Effector CD4-positive, alpha-beta T cell (primary cell): ENCODE measurements around the gene FAM135A.

Experiments used
- DNase-seq: peaks from one replicate; pipeline ENCODE4 v3.0.0-alpha.2; 2020
- total RNA-seq: gene quantifications from one replicate; lab custom pipeline; 2026; lab: John Stamatoyannopoulos, UW

Gene FAM135A
- total RNA-seq = 15.0 reads per million, percentile 40 among the genes with 10 or more reads in this experiment

DNA sequence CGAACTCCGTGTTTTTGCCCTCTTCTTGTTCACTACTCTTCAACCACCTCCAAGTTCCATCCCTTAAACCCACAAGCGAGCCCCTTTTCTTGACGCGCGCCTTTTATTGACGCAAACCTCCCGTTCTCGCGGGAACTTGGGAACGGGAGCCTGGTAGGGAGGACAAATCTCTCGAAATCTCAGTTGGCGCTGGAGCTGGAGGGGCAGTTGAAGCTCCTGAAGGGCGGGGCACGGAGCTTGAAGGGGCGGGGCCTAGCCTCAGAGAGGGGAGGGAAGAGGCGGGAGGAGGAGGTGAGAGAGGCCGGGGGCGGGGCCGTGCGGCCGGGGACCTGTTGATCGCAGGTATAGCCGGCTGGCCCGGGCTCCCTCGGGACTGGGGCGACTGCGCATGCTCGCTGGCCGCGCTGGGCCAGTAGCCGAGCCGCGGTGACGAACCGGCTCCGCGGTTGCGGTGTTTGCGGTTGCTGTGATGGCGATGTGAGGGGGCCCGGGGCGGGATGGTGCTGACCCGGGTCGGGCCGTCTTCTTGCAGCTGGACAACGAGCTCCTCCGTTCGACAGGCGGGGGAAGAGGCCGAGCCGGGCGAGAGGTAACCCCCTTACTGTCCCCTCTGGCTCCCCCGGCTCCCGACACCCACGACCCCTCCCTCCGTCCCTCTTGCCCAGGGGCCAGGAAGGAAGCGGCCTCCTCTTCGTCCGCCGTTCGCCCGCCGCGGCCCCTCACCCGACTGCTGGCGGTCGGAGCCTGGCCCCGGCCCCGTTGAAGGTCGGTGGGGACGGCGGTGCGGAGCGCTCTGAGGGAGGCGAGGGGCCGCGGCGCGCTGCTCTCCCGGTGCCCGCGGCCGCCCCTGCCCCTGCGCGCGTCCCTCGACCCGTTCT, at the start of gene FAM135A:
FAM135A (plus strand) TSS at position 395 of the 878 bp plus-strand sequence. CDS start 14,835 bp downstream, outside the sequence.
- peak; percentile 87 for DNase-seq

DNA sequence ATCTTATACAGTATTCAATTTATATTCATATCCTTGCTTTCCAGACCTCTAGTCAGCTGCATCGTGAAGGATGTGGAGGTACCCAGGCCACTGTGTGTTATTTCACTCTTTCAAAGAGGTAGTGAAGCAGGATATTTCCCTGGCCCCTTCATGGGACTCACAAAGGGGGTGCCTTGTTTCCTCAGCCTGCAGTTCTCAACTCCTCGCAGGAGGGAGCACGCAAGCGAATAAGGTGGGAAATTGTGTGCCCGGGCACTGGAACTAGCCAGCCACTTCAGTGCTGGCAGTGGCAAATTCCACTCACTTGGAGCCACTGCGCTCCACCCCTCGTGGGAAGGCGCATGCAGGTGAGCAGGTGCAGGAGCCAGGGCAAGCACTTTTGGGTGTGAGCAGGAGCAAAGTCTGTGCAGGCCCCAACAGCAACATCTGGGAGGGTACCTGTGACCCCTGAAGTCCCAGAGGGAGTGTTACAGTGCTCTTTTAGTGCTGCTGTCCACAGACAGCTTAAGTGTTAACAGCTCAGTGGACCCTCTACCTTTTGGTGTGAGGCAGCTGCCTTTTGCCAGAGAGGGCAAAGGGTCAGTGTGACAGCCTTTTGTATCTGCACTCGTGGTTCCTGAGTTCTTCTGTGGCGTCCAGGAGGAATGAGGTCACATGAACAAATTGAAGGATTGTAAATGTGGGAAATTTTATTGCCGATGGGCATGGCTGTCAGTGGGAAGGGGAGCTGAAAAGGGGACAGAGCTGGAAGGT, 49.4 kb upstream of the FAM135A start:
- DNase-seq = no peak

DNA sequence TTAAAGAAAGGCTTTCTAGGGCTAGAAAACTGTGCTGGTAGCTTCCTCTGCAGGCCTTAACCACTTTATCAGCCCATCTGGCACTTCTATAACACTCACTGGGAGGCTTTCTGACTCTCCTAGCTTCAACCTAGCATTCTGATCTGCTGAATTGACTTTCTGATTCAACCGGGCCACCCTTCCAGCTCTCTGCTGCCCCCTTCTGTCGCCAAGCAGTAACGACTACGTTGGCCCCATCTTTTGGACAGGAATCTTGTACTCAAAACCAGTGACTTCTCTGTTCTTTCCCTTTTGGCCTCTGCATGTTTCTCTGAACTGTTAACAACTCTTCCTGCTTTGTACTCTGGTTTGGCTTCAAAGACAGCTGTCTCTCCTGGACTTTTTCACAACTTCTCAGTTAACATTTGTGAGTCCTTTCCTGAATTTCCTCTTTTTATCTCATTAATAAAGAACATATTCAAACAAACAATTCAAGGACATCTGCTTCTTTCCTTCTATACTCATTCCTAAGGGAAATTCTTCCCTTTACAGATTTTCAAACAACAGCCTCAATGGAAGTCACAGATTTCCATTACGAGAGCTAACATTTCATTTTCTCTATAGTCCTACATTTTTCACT, 43.9 kb upstream of the FAM135A start:
- peak; percentile 42 for DNase-seq

DNA sequence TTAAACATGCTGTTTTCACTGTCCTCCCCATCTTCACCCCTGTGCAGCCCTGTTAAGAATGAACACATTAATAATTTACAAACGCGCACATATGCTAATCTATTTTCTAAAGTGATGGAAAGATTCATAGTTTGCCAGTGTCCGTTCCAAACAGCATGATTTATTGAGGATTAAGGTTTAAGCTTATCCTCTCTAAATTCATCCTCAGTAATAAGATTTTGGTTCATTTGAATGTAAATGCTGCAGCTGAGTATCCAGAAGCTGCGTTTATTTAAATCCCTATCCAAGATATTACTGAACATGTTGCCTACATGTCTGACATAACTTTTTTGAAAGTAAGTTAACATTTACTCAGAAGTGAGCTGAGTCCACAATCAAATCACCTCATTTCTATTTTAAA, 42.8 kb upstream of the FAM135A start:
- no peak for DNase-seq

DNA sequence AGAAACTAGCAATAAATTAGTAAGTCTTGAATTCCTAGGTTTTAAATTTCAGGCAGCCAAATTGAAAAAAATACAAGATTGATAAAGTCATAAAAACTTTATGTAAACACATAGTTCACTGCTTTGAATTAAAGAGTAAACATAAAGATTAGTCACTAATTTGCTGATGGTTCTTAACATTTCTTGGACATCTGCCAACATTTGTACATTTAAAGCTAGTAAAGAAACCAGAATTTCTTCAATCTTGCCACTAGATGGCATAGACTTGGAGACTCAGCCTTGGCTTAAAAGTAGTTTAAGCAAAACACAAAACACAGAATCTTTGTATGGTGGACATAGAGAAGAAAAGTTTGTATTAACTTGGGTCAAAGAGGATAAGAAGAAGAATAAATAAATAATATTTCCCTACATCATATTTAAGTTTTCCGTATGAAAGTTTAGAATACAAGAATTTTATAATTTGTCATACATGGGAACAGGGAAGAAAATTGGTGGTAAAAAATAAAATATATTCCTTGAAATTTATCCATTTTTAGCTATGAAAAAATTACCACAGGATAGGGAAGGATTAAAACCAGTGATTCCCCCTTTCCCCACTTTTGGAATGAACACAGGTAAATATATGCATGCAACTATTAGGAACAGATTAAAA, 41.7 kb upstream of the FAM135A start:
- no peak for DNase-seq

DNA sequence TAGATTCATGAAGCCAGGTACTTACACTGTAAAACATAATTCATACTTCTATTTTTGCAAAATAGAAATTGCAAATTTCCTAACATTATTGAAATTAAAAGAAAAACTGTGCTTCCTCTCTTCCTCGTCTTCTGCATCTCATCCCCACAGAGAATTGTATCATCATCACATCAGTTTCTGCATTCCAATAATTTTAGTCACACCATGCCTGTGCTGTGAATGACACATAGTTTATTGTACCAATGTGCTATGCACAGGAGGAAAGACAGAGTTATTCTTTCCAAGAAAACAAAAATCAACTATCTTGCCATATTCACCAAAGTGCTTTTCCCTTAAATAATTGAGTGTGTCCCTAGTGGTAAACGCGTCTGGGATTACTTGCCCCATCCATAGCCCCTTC, 38.1 kb upstream of the FAM135A start:
- DNase-seq = no peak

DNA sequence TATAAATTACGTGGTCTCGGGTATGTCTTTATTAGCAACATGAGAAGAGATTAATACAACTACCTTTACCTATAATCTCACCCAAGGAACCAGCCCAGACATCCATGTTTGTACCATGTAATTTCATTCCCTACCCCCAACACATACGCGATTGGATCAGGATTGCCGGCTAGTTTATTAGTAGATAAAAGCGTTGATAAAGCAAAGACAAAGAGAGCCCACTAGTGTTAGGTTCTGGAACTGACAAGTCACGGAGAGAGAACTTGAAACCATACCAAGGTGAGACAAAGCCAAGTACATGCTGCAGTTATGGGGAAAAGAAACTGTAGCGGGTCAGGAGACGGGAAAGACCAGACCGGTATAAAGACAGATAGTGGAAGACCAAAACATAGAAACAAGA, 37.4 kb upstream of the FAM135A start:
- DNase-seq = no peak

DNA sequence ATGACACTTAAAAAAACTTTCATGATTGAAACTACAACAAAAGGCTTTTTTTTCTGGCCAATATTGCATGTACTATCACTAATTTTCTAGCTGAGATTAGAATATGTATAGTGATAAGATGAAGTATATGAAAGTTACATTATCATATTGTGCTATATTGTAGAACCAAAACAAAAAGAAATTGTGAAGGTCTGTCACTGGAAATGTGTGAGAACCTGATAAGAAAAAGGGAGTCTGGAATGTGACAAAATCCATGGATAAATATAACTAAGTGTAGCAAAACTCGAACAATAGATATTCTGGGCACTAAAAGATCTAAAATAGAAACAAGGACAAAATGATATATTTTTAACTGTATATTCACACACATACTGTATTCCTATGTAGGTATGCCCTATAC, 36.7 kb upstream of the FAM135A start:
- DNase-seq = no peak

DNA sequence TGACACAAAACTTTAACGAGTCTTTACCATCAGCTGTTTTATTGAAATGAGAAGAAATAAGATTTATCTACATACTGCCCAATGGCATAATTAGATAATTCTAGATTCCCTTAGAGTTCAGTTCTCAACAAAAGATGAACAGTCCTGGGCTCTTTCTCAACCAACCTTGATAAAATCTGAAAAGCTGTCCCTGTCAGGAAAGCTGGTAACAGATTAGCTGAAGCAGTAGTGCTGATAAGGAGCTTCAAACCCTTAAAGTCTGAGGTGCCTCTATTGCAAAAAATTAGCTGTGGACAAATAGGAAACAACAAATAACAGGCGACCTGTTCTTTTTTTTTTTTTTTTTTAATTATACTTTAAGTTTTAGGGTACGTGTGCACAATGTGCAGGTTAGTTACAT, 35.9 kb upstream of the FAM135A start:
- DNase-seq = no peak

DNA sequence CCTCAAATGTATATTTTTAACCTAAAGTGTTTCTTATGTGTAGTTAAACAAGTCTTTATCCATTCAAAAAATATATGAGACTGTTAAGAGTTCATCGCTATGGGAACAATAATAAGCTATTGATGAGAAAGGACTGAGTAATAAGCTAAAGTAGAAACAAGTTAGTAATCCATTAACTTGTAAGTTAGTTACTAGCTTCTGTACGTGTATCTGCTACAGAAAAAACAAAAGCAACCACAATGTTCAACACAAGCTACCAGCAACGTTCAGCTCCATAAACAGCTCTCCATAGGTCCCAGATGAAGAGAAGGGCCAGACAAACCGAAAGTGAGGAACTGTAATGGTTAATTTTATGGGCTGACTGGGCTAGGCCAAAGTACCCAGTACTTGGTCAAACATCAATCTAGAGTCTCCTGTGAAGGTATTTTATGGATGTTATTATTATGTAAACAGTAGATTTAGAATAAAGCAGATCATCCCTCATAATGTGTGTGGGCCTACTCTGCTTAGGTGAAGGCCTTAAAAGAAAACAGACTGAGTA, 33.8 kb upstream of the FAM135A start:
- DNase-seq = no peak

DNA sequence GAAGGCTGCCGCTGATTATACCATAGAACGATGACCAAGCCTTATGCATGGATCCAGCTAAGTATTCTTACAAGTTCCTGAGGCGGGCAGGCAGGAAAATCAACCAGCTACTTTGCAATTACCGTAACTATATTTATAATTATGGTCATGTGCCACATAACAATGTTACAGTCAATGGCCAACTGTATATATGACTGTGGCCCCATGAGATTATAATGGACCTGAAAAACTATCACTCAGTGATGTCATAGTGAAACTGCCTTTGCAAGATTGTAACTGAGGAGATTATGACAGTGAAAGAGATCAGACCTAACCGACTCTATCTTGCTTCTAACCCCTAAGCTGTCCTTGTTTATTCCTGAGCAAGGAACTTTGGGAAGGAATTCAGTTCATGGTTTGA, 33.1 kb upstream of the FAM135A start:
- no peak for DNase-seq

DNA sequence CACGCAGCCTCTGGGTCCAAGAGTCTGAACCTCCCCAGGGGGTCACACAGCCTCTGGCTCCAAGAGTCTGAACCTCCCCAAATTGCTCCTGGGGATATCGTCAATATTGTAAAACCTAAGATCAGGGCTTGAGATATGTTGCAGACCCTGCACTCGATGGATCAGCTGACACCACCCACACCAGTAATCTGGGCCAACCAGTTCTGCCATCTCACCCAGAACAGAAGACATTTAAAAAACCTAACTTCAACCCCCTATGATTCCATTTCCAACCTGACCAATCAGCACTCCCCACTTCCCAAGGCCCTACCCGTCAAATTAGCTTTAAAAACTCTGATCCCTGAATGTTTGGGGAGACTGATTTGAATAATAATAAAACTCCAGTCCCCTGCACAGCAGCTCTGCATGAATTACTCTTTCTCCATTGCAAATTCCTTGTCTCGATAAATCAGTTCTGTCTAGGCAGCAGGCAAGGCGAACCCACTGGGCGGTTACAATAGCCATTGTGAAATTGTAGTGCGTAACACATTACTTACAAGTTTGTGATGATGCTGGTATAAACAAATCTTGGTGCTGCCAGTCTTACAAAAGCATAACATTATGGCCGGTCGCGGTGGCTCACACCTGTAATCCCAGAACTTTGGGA, 32.4 kb upstream of the FAM135A start:
- DNase-seq = no peak

DNA sequence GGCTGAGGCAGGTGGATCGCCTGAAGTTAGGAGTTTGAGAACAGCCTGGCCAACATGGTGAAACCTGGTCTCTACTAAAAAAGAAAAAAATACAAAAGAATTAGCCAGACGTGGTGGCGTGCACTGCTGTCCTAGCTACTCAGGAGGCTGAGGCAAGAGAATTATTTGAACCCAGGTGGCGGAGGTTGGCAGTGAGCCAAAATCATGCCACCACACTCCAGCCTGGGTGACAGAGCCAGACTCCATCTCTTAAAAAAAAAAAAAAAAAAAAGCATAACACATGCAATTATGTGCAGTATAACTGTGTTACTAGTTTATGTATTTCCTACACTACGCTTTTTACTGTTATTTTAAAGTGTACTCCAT, 31.9 kb upstream of the FAM135A start:
- DNase-seq = no peak

DNA sequence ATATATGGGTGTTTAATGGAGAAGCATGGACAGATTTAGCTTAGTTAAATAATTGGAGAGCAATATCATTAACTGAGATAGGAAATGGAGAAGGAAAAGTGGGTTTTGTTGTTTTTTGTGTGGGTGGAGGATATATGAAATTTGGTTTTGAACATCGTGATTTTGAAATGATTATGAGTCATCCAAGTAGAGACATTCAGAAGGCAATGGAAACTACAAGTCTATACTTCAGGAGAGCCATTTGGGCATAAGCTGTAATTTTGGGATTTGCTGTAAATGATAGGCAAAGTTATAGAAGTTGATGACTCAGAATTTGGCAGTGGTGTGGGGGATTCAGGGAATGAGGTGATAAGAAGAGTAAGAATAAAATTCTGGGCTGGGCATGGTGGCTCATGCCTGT, 27.4 kb upstream of the FAM135A start:
- DNase-seq = no peak

DNA sequence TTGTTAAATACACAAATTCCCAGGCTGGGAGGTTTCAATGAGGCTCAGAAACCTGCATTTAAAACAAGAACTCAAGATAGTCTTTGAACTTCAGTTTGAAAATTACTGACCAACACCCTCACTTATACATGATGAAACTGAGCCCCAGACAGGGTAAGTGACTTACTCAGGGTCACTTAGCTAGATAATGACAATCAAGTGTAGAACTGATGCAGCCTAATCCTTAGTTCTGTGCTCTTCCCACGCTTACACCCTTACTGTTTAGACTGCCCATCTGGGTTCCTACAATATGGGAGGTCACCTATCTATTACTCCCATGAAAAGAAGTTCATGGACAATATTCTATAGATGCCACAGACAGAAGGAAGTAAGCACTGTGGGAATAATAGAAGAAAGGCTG, 24.5 kb upstream of the FAM135A start:
- no peak for DNase-seq

DNA sequence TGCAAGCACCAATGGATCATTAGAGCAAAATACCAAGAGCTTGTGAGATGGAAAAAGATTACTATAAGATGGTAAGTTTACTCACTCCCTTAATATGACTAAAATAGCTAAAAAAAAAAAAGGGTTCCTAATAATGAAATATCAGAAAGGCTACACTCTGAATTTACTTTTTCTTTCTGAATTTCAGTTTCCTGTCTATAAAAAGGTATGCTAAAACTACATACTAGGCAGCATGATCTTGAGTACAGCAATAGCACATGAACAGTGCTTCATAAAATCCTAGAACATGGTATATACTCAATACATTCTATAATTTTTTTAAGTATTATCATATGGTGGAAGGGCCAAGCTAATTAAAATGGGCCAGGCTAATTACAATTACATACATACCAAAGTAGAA, 24.0 kb upstream of the FAM135A start:
- DNase-seq = no peak

DNA sequence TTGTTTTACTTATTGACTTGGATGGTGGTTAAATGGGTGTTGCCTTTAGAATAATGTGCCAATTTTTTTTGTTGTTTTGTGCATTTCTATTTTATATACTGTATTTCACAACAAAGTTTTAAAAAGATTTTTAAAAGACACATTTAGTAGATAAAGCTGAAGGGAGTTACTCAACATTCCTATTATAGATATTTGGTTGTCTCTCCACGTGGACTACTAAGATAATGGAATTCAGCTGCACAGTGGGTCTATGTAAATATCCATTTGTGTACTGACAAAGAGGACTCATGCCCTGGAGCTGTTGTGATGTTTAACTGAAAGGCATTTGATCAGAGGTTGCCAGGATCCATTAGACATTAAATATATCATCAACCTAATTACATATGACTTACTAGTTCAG, 23.2 kb upstream of the FAM135A start:
- no peak for DNase-seq

DNA sequence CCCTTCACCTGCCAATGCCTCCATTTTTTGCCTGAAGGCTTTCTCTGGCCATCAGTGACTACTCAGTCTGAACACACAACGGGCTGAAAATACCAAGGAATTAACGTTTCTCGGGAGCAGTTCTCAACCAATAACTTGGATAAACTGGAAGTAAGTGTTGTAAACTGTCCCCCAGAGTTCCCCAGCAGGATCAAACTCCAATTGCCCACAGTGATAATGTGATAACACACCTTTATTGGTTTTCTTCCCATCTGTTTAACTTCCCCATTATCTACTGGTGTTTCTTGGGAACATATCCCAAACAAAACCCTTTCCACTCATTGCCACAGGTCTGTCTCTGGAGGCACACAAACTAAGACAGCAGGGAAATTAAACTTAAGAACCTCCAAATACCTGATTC, 21.8 kb upstream of the FAM135A start:
- DNase-seq = no peak

DNA sequence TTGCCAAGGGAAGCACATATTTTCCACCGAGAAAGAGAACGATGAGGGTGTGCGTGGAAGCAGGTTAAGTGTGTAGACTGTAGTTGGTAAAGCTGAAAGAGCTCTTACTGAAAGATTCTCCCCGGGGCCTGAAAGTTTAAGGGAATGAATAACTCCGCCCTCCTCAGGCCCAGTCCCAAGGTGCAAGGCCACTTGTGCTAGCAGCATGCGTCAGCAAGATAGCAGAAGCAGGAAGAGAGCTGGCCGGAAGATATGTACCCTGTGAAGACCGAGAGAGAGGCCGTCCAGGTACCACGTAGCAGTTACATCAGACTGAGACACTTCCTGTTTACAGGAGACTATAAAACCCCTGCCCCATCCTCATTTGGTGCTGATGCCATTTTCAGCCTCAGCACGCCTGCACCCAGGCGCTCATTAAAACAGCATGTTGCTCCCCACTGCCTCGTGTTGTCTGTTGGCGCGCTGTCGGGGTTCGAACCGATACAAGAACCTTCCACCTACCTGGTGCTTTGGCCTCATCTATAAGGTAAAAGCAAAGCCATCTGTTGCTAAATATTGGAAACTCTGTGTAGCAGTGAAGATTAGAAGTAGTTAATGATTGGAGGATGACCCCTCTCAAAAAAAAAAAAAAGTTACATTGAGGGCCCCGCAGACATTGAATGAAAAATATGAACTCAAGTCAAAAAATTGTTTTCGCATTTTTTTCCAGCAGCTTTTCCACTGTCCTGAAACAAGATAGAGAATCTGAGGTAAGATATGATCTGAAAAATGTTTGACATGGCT, 18.6 kb upstream of the FAM135A start:
- DNase-seq = no peak

DNA sequence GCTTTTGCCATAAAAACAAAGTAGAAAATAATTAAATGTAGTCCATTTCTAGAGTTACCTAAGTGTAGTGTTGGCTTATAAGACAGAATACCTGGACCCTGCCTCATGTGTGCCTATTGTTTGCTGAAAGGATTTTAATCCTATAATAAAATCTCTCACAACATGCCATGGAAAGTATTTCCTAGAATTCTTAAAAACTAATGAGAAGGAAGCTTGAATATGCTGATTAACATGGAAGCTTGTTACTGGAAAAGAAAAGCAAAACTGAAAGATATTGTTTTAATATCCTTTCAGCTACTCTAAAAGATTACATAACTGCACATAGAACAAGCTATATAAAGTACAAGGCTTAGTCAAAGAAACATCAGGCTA, 18.0 kb upstream of the FAM135A start:
- no peak for DNase-seq

DNA sequence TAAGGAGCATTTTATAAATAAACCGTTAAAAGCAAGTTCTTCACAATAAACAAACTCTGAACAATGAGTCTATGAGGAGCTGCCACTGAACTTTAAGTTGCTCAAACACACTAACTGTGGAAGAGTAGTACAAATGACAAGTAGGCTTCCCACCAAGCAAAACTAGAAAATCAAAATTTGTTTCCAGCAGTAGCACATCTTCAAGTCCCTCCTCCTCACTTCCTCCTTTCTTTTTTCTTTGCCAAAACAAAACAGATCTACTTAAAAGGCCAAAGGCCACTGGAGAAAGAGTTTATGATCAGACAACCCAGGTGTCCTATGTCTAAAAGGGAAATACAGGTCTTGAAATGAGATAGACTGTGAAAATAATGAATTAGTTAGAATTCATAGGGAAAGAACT, 17.1 kb upstream of the FAM135A start:
- no peak for DNase-seq
